Effector memory CD8-positive, alpha-beta T cell (primary cell): Measurements from ENCODE around the gene KCNIP2.
A peak's percentile ranks its signal among the peaks of the same experiment; 100 is the strongest.
"Not testable (repeated sequence)": the region's sequence is repeated elsewhere in the genome, so short reads cannot be mapped to it uniquely, and the experiment has no call there.

Experiments
- ATAC-seq: fragments of 150-1000 bp; cut with Tn5 transposase; replicated peaks from 2 replicates; pipeline ENCODE4 v1.10.0; 2021; ENCODE audit warnings: mild to moderate bottlenecking, moderate library complexity
- DNase-seq, 3 experiments: peaks; one replicate each; pipeline ENCODE4 v3.0.0; 2021
- H3K27ac Mint-ChIP-seq, 2 donors: one replicate each; pipeline ENCODE4 v1.8.0; 2022; ENCODE audit warnings: mild to moderate bottlenecking in 2 of 2, mixed read lengths in 2 of 2, moderate library complexity in 2 of 2
- H3K27me3 Mint-ChIP-seq, 2 donors: one replicate each; pipeline ENCODE4 v1.8.0; 2022; ENCODE audit warnings: mixed read lengths in 2 of 2
- H3K36me3 Mint-ChIP-seq: one replicate; pipeline ENCODE4 v1.8.0; 2022; ENCODE audit warnings: mild to moderate bottlenecking, moderate library complexity, mixed read lengths; ENCODE audit not compliant: insufficient read depth
- H3K4me1 Mint-ChIP-seq, 2 donors: one replicate each; pipeline ENCODE4 v1.8.0; 2022; ENCODE audit warnings: low read depth in 2 of 2, mixed read lengths in 2 of 2
- H3K4me3 Mint-ChIP-seq, 2 donors: one replicate each; pipeline ENCODE4 v1.8.0; 2022; ENCODE audit warnings: mild to moderate bottlenecking in 2 of 2, mixed read lengths in 2 of 2, moderate library complexity in 2 of 2
- H3K9me3 Mint-ChIP-seq, 2 donors: one replicate each; pipeline ENCODE4 v1.8.0; 2022; ENCODE audit warnings: mixed read lengths in 2 of 2

The KCNIP2 gene

DNA sequence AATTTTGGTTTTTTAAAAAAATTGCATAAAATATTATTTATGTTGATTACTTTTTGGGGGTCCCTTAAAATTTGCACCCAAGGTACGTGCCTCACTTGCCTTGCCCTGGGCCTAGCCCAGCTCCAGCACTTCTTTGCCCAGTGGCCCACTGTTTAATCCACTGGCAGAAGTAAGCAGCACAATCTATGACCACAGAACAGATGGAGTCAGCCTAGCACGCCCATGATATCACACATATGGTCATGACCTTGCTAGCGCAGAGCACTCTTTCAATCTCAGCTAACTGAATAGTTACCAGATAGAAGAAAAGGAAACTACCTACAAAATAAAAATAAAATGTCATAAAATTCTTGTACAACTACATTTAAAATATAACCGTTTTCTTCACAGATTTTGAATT is 31.0 kb downstream of the KCNIP2 start:
- Mint-ChIP-seq H3K27ac (peak overlapping the region; percentile 8 to 56), H3K4me1 (peaks cover 26 to 52% of the 10 kb centered on the region in 2 donors), H3K9me3 (no peaks in the 10 kb centered on the region), H3K36me3 (peaks cover 78% of the 10 kb centered on the region), H3K4me3 (peak overlapping the region; percentile 14 to 98), H3K27me3 (no peaks in the 10 kb centered on the region)
- DNase-seq (no peak), ATAC-seq (no peak)

- Mint-ChIP-seq H3K4me1 (peaks cover 7 to 18% of the 10 kb centered on the region in 2 donors), H3K27ac (peak overlapping the region in 1 of 2 donors; percentile 45)
These were observed 36.4 kb downstream of the KCNIP2 start for GRCh38 chr10:101807158-101807557.

DNA sequence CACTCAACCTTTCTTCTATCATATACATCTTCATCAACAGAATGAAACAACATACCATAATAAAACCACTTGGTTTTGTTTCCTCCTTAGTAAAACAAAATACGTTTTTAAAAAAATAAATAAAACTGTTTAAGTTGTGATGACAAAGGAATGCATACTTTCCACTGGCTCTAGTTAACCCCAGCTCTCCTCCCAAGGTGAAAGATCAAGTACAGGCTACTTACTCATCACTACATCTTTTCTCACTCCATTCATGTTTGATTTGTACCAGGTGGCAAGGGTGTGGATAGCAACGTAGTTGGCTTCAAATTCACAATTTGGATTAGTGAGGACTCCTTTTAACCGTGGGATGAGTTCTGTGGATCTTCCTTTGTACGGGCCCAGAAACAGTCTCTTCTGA is 40.1 kb downstream of the KCNIP2 start:
- Mint-ChIP-seq H3K27ac (no peak overlapping the region), H3K9me3 (no peaks in the 10 kb centered on the region), H3K4me3 (no peak overlapping the region), H3K36me3 (peaks cover 100% of the 10 kb centered on the region), H3K4me1 (peaks cover 16 to 35% of the 10 kb centered on the region in 2 donors), H3K27me3 (no peaks in the 10 kb centered on the region)
- DNase-seq: no peak
- ATAC-seq: no peak

More at GRCh38 chr10:101807158-101807557, 36.4 kb downstream of the KCNIP2 start:
- Mint-ChIP-seq H3K27me3 (no peaks in the 10 kb centered on the region), H3K36me3 (peaks cover 100% of the 10 kb centered on the region), H3K4me3 (no peak overlapping the region), H3K9me3 (no peaks in the 10 kb centered on the region)
- DNase-seq (no peak), ATAC-seq (no peak)

DNA sequence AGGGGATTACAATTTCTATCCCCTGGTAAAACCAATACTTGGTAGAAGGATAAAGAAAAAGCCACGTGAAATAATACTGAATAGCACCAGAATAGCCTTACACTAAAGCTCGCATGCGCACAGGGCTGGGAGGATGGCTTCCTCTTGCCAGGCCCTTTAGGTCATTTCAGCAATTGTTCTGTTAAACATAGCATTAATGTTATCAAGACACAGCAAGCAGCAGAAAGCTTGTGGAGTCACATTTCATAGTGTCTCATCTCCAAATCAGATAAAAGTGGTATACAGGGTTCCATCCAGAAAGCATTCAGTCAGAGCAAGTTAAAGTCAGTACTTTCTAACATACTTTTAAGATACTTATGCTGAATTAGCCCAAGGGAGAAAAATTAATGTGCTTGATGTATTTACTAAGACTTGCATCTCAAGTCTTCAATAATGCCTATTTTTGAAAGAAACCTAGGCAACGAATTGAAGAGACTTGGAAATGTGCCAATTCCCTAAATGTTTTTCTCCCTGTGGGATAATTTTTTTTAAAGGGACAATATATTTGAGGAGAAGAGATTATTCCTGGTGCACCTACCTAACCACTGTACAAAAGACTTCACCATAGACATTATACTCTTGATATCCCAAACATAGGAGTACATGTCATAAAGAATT is 46.1 kb downstream of the KCNIP2 start:
- no peak overlapping the region for H3K27ac Mint-ChIP-seq

DNA sequence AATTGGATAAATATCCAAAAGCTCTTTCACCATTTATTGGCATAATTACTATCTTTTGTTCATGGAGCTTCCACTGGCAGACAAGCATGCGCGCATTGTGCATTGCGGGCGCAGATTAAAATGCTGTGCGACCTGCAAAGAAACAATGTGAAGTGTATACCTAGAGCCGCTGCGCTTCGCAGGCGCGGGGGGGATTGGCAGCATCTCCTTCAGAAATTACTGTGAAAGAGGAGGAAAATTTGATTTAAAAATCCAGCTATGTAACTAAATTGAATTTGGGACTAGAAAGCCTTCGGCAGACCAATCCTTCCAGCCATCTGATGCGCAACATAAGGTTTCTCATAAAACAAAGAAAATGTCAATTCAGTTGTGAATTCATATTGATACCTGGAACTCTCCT is 50.1 kb downstream of the KCNIP2 start:
- DNase-seq: no peak
- H3K4me1 Mint-ChIP-seq: peaks cover 10 to 25% of the 10 kb centered on the region in 2 donors
- peaks cover 96% of the 10 kb centered on the region for H3K36me3 Mint-ChIP-seq
- no peak for ATAC-seq
- no peak overlapping the region for H3K4me3 Mint-ChIP-seq
- no peak overlapping the region for H3K27ac Mint-ChIP-seq
- no peaks in the 10 kb centered on the region for H3K27me3 Mint-ChIP-seq
- H3K9me3 Mint-ChIP-seq: no peaks in the 10 kb centered on the region

More for the DNA sequence above, 46.1 kb downstream of the KCNIP2 start:
- Mint-ChIP-seq H3K4me3 (no peak overlapping the region), H3K9me3 (no peaks in the 10 kb centered on the region), H3K27me3 (no peaks in the 10 kb centered on the region), H3K36me3 (peaks cover 98% of the 10 kb centered on the region), H3K4me1 (peaks cover 22 to 51% of the 10 kb centered on the region in 2 donors)
- no peak for ATAC-seq
- no peak for DNase-seq

- peaks cover 2 to 22% of the 10 kb centered on the region in 2 donors for H3K4me1 Mint-ChIP-seq
- no peaks in the 10 kb centered on the region for H3K27me3 Mint-ChIP-seq
- H3K4me3 Mint-ChIP-seq: no peak overlapping the region
- no peaks in the 10 kb centered on the region for H3K9me3 Mint-ChIP-seq
- peak overlapping the region in 1 of 2 donors; percentile 38 for H3K27ac Mint-ChIP-seq
- ATAC-seq (no peak), DNase-seq (no peak)
- H3K36me3 Mint-ChIP-seq: peaks cover 97% of the 10 kb centered on the region
These were observed 53.9 kb downstream of the KCNIP2 start for GRCh38 chr10:101789686-101790085.

DNA sequence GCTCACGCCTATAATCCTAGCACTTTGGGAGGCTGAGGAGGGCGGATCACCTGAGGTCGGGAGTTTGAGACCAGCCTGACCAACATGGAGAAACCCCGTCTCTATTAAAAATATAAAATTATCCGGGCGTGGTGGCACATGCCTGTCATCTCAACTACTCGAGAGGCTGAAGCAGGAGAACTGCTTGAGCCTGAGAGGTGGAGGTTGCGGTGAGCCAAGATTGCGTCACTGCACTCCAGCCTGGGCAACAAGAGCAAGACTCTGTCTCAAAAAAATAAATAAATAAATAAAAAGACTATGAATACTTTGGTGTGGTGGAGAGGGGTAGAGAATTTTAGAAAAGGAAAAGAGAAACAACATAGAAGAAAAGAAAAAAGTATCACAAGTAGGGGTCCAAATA is 54.4 kb downstream of the KCNIP2 start:
- not testable (repeated sequence) for H3K27ac Mint-ChIP-seq, H3K27me3 Mint-ChIP-seq, DNase-seq, ATAC-seq, H3K9me3 Mint-ChIP-seq, H3K4me3 Mint-ChIP-seq
- H3K36me3 Mint-ChIP-seq: peaks cover 95% of the 10 kb centered on the region
- H3K4me1 Mint-ChIP-seq: peaks cover 2 to 27% of the 10 kb centered on the region in 2 donors

GRCh38 chr10:101785801-101786200 is 57.8 kb downstream of the KCNIP2 start:
- no peak for ATAC-seq
- H3K36me3 Mint-ChIP-seq: peaks cover 73% of the 10 kb centered on the region
- H3K27ac Mint-ChIP-seq: no peak overlapping the region
- H3K4me3 Mint-ChIP-seq: no peak overlapping the region
- H3K27me3 Mint-ChIP-seq: no peaks in the 10 kb centered on the region
- H3K4me1 Mint-ChIP-seq: peaks cover 29 to 52% of the 10 kb centered on the region in 2 donors
- H3K9me3 Mint-ChIP-seq: no peaks in the 10 kb centered on the region
- no peak for DNase-seq

DNA sequence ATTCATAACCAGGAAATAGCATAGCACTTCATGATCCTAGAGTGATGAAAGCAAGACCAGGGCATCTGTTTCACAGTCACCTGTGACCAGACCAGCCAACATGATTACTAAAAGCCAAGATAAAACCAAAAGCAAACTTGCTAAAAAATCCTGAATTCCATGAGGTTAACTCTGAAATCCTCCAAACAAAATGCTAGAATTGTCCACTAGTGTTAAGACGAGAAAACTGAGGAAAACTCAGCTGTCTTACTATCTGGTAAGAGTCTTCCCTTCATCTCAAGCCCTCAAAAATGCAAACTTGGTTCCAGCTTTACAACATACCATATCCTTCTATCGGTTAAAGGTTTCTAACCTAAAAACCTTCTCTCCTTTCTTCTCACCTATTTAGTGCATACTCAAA is 59.0 kb downstream of the KCNIP2 start:
- Mint-ChIP-seq H3K27me3 (no peaks in the 10 kb centered on the region), H3K36me3 (peaks cover 63% of the 10 kb centered on the region), H3K9me3 (no peaks in the 10 kb centered on the region), H3K4me1 (peaks cover 36 to 55% of the 10 kb centered on the region in 2 donors), H3K4me3 (peak overlapping the region in 1 of 2 donors; percentile 97), H3K27ac (peak overlapping the region; percentile 6 to 55)
- ATAC-seq: no peak
- no peak for DNase-seq

DNA sequence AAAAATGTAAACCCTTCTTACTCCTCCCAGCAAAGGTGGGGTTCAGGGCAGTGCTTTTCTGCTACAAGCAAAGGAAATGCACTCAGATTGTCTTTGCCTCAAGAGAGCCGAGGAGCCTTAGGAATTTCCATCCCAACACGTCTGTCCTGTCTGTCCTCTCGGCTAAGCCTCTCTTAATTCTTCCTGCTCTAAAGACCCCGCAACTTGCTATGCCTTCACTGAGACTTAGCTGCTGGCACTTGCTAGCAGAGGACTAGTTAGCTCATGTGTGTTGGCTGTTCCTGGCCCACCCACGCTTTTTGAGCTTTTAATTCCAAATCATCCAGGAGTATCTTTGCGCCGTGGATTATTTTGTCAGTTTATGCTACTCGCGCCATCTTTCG is 59.9 kb downstream of the KCNIP2 start:
- Mint-ChIP-seq H3K9me3 (no peaks in the 10 kb centered on the region), H3K36me3 (peaks cover 54% of the 10 kb centered on the region), H3K4me3 (peak overlapping the region; percentile 96 to 97), H3K4me1 (peaks cover 43 to 62% of the 10 kb centered on the region in 2 donors), H3K27ac (peak overlapping the region; percentile 95 to 96), H3K27me3 (peaks cover 7 to 8% of the 10 kb centered on the region in 2 donors)
- ATAC-seq (no peak), DNase-seq (no peak)

DNA sequence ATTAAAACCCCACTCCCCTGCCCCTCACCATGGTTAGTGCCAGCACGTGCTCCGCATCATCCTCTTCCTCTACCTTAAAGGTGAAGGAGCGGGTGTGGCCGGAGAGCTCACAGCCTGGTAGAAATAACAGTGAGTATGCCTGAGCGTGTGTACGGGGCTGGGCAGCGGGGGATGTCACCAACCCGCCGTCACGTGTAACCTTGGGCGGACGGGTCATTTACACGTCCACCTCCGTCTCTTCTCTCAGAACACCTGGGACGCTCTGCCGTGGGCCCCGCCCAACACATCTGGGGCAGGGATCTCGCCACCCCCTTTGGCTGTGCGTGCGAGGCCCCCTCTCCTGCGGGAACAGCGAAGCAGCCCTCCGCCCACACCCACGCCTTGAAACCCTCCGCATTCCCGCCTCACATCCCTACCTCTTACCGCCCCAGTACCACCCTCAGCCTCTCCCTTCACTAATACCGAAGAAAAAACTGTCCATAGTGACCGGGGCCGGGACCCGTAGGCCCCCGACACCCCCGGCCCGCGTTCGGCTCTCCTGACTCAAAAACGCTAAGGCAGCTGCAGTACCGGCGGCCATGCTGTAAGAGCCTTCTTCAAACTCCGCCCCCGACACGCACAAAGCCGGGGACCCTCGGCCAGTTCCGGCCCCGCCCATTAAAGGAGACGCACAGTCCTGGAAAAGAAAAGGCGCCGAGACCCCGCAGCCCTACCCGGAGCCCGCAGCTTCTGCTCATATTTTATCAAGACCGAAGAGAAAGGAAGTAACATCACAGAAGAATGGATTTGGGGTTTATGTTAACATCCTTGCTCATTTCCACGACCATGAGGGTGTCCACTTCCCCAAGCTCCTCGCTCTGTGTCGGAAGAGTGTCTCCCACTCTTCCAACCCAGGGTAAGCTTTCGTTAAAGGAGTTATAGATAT is 60.5 kb downstream of the KCNIP2 start, which contains the start of gene NPM3:
TSS of gene NPM3 (minus strand) at position 636 of the 925 bp plus-strand sequence. CDS start at position 580, 56 bp downstream.
- peaks cover 48% of the 10 kb centered on the region for H3K36me3 Mint-ChIP-seq
- H3K27me3 Mint-ChIP-seq: peaks cover 11 to 14% of the 10 kb centered on the region in 2 donors
- peak within 1 kb of the TSS; percentile 95 to 96 for H3K27ac Mint-ChIP-seq
- DNase-seq (peak; percentile 65 to 73 (median 72)), ATAC-seq (peak; percentile 76)
- peaks cover 44 to 64% of the 10 kb centered on the region in 2 donors for H3K4me1 Mint-ChIP-seq
- H3K4me3 Mint-ChIP-seq: peak within 1 kb of the TSS; percentile 96 to 97
- H3K9me3 Mint-ChIP-seq: no peaks in the 10 kb centered on the region

- Mint-ChIP-seq H3K4me3 (peak overlapping the region; percentile 96 to 97), H3K36me3 (peaks cover 39% of the 10 kb centered on the region), H3K4me1 (peaks cover 41 to 58% of the 10 kb centered on the region in 2 donors), H3K27ac (peak overlapping the region; percentile 22 to 96), H3K27me3 (peaks cover 20 to 23% of the 10 kb centered on the region in 2 donors), H3K9me3 (no peaks in the 10 kb centered on the region)
- ATAC-seq: no peak
- DNase-seq: no peak
These were observed 61.4 kb downstream of the KCNIP2 start for GRCh38 chr10:101781984-101782810.

DNA sequence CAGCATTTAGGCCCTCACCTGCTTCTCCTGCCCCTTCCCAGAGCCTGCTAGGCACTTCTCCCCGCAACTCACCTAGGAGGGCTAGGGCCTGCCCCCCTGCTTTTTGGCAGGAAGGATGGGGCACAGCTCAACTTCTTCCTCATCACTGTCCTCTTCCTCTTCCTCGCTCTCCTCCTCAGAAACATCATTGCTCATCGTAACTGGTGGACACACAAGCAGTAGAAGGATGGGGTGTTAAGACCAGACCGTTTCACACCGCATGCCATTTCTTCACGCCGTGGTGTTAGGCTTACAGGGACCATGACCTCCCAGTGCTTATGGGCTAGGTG is 62.0 kb downstream of the KCNIP2 start:
- Mint-ChIP-seq H3K9me3 (no peaks in the 10 kb centered on the region), H3K36me3 (peaks cover 34% of the 10 kb centered on the region), H3K27ac (peak overlapping the region in 1 of 2 donors; percentile 22), H3K27me3 (peaks cover 25 to 29% of the 10 kb centered on the region in 2 donors), H3K4me3 (peak overlapping the region; percentile 96 to 97), H3K4me1 (peaks cover 47 to 57% of the 10 kb centered on the region in 2 donors)
- no peak for ATAC-seq
- no peak for DNase-seq
